IgD-negative memory B cell (primary cell): ENCODE measurements around the gene MUC15. TPM values are rescaled to one million over a fixed set of nuclear protein-coding genes. Genes with fewer than 3 reads are reported as not detected.

Source experiments
- H3K27ac Mint-ChIP-seq, 3 donors: one replicate each; pipeline ENCODE4 v1.8.0; 2020 to 2022; ENCODE audit warnings: mild to moderate bottlenecking in 3 of 3, mixed read lengths in 3 of 3, moderate library complexity in 1 of 3
- H3K27me3 Mint-ChIP-seq: one replicate; pipeline ENCODE4 v1.8.0; 2021; ENCODE audit warnings: mixed read lengths
- H3K36me3 Mint-ChIP-seq: one replicate; pipeline ENCODE4 v1.8.0; 2020; ENCODE audit warnings: mild to moderate bottlenecking, mixed read lengths
- H3K4me1 Mint-ChIP-seq, 3 donors: one replicate each; pipeline ENCODE4 v1.8.0; 2020 to 2022; ENCODE audit warnings: mixed read lengths in 3 of 3, mild to moderate bottlenecking in 1 of 3
- H3K4me3 Mint-ChIP-seq, 4 donors: one replicate each; pipeline ENCODE4 v1.8.0; 2020 to 2022; ENCODE audit warnings: mild to moderate bottlenecking in 4 of 4, mixed read lengths in 4 of 4, moderate library complexity in 3 of 4
- H3K9me3 Mint-ChIP-seq, 3 donors: one replicate each; pipeline ENCODE4 v1.8.0; 2020 to 2021; ENCODE audit warnings: mixed read lengths in 3 of 3, mild to moderate bottlenecking in 1 of 3
- polyA plus RNA-seq: library from polyadenylated mRNA; unstranded; fragments of 300-500 nt; fragmentation: Illumina TruSeq; gene quantifications from one replicate; pipeline ENCODE4 v1.2.3, GENCODE V29; 2021

The MUC15 gene
- polyA plus RNA-seq, 1 donor from 2014 or later = not detected

- Mint-ChIP-seq H3K27me3 (no peaks in the 10 kb centered on the region), H3K27ac (no peak overlapping the region), H3K4me3 (no peak overlapping the region)
These were observed 22.0 kb downstream of the MUC15 start for GRCh38 chr11:26550022-26550421.

GRCh38 chr11:26549176-26549575 is 22.9 kb downstream of the MUC15 start:
- Mint-ChIP-seq H3K9me3 (peaks cover 0 to 2% (median 0%) of the 10 kb centered on the region in 3 donors), H3K4me1 (no peaks in the 10 kb centered on the region), H3K27ac (no peak overlapping the region), H3K27me3 (no peaks in the 10 kb centered on the region), H3K36me3 (no peaks in the 10 kb centered on the region), H3K4me3 (no peak overlapping the region)

More at GRCh38 chr11:26550022-26550421, 22.0 kb downstream of the MUC15 start:
- H3K9me3 Mint-ChIP-seq = peaks cover 0 to 2% (median 0%) of the 10 kb centered on the region in 3 donors
- H3K36me3 Mint-ChIP-seq = no peaks in the 10 kb centered on the region
- no peaks in the 10 kb centered on the region for H3K4me1 Mint-ChIP-seq

DNA sequence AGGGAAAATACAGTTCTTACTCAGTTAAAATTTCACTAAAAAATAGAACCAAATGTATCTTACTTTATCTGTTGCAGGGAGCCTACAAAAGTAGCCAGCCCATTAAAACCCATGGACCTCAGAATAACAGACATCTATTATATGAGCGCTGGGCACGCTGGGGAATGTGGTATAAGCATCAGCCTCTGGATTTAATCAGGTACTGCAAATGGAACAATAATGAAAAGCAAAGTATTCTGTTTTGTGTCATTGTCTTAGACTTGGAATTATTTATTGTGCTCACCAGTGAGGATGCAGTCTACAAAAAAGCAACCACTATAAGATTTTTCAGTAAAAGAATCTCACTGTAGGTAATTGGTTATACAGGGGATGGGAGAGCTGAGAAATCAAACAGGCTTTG is 30.2 kb downstream of the MUC15 start:
- no peak overlapping the region for H3K27ac Mint-ChIP-seq
- H3K4me3 Mint-ChIP-seq = no peak overlapping the region

DNA sequence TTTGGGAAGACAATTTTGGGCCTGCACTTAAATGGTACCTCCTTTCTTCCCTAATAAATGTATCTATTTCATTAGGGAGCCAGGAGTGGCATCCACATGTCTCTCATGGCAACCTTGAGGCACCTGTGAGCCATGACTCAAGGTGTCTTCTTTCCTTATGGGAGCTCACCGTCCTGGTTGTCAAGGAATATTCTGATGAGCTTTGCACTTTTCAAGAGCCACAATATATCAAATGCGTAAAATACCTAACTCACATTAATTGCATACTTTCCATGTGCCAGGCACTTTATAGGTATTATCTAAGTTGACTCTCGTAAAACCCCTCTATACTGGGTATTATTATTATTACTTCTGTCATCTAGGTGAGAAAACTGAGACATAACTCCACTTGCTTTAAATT is 32.5 kb downstream of the MUC15 start:
- H3K27ac Mint-ChIP-seq = no peak overlapping the region
- H3K36me3 Mint-ChIP-seq = no peaks in the 10 kb centered on the region
- peaks cover 3 to 8% (median 6%) of the 10 kb centered on the region in 3 donors for H3K9me3 Mint-ChIP-seq
- no peaks in the 10 kb centered on the region for H3K27me3 Mint-ChIP-seq
- H3K4me1 Mint-ChIP-seq = no peaks in the 10 kb centered on the region
- H3K4me3 Mint-ChIP-seq = no peak overlapping the region

More for the DNA sequence above, 30.2 kb downstream of the MUC15 start:
- no peaks in the 10 kb centered on the region for H3K4me1 Mint-ChIP-seq
- peaks cover 3 to 8% (median 6%) of the 10 kb centered on the region in 3 donors for H3K9me3 Mint-ChIP-seq
- H3K36me3 Mint-ChIP-seq = no peaks in the 10 kb centered on the region
- H3K27me3 Mint-ChIP-seq = no peaks in the 10 kb centered on the region

- Mint-ChIP-seq H3K27ac (no peak overlapping the region), H3K9me3 (peaks cover 5 to 17% (median 6%) of the 10 kb centered on the region in 3 donors), H3K27me3 (no peaks in the 10 kb centered on the region), H3K36me3 (no peaks in the 10 kb centered on the region), H3K4me3 (no peak overlapping the region), H3K4me1 (no peaks in the 10 kb centered on the region)
These were observed 34.7 kb downstream of the MUC15 start for GRCh38 chr11:26537341-26537740.

DNA sequence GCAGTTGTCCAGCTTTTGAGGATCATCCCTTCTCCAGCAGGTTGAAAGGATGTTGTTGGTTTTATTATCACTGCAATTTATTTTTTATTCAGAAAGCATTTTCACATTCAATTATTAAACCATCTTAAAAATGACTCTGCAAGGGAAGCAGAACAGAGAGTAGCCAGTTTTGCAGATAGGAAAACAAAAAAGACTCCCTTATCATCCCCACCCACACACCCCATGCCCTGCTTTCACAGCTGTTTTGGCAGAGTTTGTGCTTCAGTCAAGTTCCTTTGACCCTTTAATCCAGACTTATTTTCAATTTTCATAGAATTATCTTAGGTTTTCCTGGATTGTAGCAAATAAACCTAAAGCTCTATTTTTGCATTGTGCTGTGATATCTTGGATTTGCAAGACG is 44.4 kb downstream of the MUC15 start:
- H3K4me1 Mint-ChIP-seq = no peaks in the 10 kb centered on the region
- H3K27me3 Mint-ChIP-seq = no peaks in the 10 kb centered on the region
- peaks cover 0 to 3% (median 0%) of the 10 kb centered on the region in 3 donors for H3K9me3 Mint-ChIP-seq
- no peak overlapping the region for H3K27ac Mint-ChIP-seq
- H3K36me3 Mint-ChIP-seq = no peaks in the 10 kb centered on the region
- no peak overlapping the region for H3K4me3 Mint-ChIP-seq

DNA sequence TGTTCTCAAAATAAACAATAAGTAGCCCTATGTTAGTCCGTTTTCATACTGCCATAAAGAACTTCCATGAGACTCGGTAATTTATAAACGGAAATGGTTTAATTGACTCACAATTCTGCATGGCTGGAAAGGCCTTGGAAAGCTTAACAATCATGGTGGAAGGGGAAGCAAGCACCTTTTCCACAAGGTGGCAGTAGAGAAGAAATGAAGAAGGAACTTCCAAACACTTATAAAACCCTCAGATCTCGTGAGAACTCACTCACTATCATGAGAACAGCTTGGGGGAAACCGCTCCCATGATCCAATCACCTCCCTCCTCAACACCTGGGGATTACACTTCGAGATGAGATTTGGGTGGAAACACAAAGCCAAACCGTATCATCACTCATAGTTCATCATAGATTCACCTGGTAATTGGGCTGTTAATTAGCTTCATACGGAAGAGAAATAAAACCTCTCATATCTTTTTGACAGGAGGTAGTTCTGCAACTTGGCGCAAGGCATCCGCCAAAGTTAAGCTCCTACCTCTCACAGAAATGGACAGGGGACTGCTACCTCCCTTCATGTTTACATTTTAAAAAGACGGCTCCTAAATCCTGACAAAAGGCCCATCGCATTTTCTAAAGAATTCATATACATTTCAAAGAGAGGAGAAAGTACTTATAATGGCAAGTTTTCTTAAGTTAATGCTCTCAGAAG is 49.0 kb downstream of the MUC15 start:
- H3K4me3 Mint-ChIP-seq = no peak overlapping the region
- H3K9me3 Mint-ChIP-seq = no peaks in the 10 kb centered on the region
- H3K27me3 Mint-ChIP-seq = no peaks in the 10 kb centered on the region
- no peak overlapping the region for H3K27ac Mint-ChIP-seq
- no peaks in the 10 kb centered on the region for H3K4me1 Mint-ChIP-seq
- H3K36me3 Mint-ChIP-seq = no peaks in the 10 kb centered on the region

DNA sequence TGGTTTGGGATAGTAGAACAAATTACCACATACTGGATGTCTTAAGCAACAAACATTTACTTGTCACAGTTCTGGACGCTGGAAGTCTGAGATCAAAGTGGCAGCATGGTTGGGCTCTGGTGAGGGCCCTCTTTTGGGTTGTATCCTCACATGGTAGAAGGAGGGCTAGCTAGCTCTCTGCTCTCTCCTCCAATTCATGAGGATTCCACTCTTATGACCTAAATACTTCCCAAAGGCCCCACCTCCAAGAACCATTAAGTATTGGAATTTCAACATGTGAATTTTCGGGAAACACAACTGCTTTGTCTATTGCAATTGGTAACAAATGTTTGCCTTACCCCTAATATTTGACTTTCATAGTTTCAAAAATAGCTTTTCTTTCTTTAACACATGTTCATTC is 52.6 kb downstream of the MUC15 start:
- Mint-ChIP-seq H3K27me3 (no peaks in the 10 kb centered on the region), H3K9me3 (peaks cover 0 to 3% (median 0%) of the 10 kb centered on the region in 3 donors), H3K36me3 (no peaks in the 10 kb centered on the region), H3K27ac (no peak overlapping the region), H3K4me1 (no peaks in the 10 kb centered on the region), H3K4me3 (no peak overlapping the region)

DNA sequence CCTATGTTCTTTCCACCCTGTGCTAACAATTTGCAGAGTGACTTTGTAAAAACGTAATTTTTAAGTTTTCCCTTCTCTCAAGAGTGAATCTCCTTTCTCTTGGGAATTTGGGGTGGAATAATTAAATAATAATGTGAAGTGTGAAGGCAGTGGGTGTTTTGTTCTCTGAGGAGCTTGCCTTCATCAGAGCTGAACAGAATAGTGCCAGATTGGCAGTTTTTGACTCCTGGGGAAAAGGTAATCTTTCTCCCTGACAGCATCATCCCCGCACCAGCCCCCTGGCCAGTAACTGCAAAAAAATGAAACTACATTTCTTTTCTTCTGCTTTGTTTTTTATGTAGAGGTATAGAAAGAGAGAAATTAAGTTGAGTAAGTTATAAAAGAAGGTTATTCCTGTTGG is 59.9 kb downstream of the MUC15 start:
- no peaks in the 10 kb centered on the region for H3K27me3 Mint-ChIP-seq
- H3K9me3 Mint-ChIP-seq = peaks cover 2 to 7% (median 3%) of the 10 kb centered on the region in 3 donors
- H3K36me3 Mint-ChIP-seq = peaks cover 2% of the 10 kb centered on the region
- H3K4me3 Mint-ChIP-seq = no peak overlapping the region
- H3K4me1 Mint-ChIP-seq = no peaks in the 10 kb centered on the region
- H3K27ac Mint-ChIP-seq = no peak overlapping the region

DNA sequence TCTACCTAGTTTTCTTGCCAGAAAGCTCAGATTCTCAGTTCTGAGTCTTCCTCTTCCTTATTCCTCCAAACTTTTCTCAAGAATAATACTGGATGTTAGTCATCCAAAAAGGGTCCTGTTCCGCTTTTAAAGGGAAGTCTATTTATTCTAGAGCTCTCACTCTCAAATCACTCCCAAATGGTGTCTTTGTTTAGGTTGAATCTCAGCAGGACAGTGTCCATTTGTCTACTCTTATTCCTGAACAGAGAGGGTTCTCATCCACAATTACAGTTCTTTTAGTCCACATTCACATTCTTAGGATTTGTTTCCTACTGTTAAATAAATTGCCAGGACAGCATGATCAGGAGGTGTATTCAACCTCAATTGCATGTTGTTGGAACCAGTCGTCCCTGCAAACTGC is 61.3 kb downstream of the MUC15 start:
- peaks cover 2% of the 10 kb centered on the region for H3K36me3 Mint-ChIP-seq
- no peaks in the 10 kb centered on the region for H3K4me1 Mint-ChIP-seq
- H3K27ac Mint-ChIP-seq = no peak overlapping the region
- H3K4me3 Mint-ChIP-seq = no peak overlapping the region
- no peaks in the 10 kb centered on the region for H3K27me3 Mint-ChIP-seq
- H3K9me3 Mint-ChIP-seq = peaks cover 2 to 4% (median 3%) of the 10 kb centered on the region in 3 donors

- Mint-ChIP-seq H3K36me3 (peaks cover 2% of the 10 kb centered on the region), H3K4me3 (no peak overlapping the region), H3K27ac (no peak overlapping the region), H3K4me1 (no peaks in the 10 kb centered on the region), H3K9me3 (peaks cover 2 to 5% (median 4%) of the 10 kb centered on the region in 3 donors), H3K27me3 (no peaks in the 10 kb centered on the region)
These were observed 61.9 kb downstream of the MUC15 start for GRCh38 chr11:26510164-26510563.

Other genes starting within 250 kb of the MUC15 start
- gene ANO3, start 240.1 kb downstream of the MUC15 start, polyA plus RNA-seq = not detected
- not detected for gene SLC5A12, start 149.8 kb upstream of the MUC15 start, polyA plus RNA-seq